OCI-M2 (cell line): Measurements from ENCODE around the gene RGS16.

Experiments used
- DNase-seq: peaks from one replicate; lab custom pipeline; 2025; ENCODE audit not compliant: unreplicated experiment; lab: John Stamatoyannopoulos, UW

The RGS16 gene

GRCh38 chr1:182630586-182630985 is 26.4 kb upstream of the RGS16 start:
- DNase-seq = no peak

- DNase-seq = no peak
These were observed 25.4 kb upstream of the RGS16 start for GRCh38 chr1:182629499-182630096.

DNA sequence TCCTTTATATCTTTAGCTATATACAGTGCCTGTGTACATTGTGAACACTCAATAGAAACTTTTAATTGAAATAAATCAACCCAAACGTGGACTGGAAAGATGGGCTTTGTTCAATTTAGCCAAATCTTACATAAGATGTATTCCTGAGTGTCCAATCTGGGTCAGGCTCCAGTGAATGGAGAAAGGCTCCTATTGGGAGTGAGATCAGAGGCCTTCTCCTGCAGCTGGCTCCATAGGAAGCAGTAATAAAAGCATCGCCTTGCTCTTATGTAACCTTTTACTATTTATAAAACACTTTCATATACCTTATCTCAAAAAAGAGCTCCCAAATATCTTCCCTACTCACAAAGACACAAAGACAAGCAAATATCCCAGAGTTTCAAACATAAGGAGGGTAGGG is 24.9 kb upstream of the RGS16 start:
- no peak for DNase-seq

- DNase-seq = no peak
These were observed 24.5 kb upstream of the RGS16 start for GRCh38 chr1:182628657-182629056.

- DNase-seq = no peak
These were observed 23.4 kb upstream of the RGS16 start for GRCh38 chr1:182627622-182628021.

GRCh38 chr1:182626527-182626926 is 22.3 kb upstream of the RGS16 start:
- no peak for DNase-seq

DNA sequence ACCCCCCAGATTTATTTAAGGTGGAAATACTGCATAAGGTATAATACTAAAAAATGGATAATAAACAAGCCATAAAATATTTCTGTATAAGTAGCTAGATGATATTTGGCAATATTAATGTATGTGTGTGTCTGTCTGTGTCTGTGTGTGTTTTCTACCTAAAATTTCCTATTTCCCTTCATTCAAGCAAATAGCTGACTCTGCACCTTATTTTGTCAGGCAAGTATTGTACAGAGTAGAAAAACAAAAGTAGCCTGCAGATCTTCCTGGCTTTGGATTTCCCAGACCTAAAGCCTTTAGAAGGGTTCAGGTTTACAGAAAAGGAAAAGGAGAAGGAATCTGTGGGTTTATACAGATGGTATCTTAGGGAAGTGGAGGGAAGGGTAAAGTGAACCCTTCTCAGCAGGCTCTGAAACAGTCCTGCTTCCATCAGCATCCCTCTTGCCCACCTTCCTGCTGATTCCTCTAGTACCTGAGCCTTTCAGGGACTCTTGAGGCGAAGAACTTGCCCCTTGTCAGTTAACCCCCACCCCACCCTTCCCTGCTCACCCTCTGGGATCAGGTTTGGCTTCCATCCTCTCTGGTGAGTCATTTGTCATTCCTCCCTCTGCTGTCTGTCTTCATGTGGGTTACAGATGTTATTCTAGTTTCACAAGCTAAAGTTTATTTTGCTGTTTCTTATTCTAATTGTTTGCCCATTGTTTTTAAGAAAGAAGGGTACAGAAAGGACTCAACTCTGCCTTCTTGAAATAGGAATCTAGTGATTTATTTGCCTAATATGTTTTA is 21.7 kb upstream of the RGS16 start:
- no peak for DNase-seq

DNA sequence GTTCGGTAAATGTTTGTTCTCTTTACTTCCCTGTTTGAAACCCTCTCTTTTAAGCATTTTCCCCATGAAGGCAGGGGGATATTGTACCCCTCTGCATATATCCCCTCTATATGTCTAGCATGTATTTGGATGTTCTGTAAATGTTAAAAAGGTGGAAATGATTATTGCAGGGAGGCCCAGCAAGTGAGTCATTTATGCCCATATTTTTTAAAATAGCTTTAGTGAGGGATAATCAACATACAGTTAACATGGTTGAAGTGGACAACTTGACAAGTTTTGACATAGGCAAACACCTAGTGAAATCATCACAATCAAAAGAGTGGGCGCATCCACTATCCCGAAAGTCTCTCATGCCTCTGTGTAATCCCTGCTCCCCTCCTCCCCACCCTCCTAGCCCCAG is 20.8 kb upstream of the RGS16 start:
- no peak for DNase-seq

DNA sequence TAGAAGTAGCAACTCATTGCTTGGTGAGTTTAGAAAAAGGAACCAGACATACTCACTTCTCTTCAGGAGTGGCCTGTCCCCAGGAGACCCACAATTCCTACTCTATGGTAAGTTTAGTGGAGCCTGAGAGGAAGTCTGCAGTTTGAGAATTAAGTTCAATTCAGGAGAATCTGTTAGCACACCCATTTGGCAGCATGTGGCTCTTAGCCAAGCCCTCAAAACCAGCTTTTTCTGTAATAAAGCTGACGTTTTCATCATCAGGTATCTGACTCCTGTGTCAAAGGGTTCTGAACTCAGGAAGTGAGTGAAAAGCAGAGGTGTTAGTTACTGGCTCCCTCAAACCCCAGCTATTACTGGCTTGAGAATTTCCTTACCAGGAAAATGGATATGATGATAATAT is 20.4 kb upstream of the RGS16 start:
- no peak for DNase-seq

GRCh38 chr1:182622901-182623528 is 18.8 kb upstream of the RGS16 start:
- DNase-seq = no peak

DNA sequence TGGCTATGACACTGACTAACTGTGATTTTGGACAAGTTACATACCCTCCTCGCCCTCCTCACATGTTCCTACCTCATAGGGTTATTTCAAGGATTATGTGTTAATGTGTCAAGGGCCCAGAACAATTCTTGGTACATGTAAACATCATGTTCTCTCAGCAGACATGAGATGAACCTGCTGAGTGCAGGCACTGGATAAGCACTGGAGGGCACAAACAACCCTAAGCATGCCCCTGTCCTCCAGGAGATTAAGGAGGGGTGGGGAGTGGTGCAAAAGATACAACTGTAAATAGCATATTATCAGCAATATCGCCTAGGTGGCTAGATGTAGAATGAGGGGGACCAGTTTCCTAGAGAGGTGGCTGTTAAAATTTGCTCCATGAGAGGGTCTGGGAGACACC is 17.7 kb upstream of the RGS16 start:
- no peak for DNase-seq

- DNase-seq = no peak
These were observed 16.9 kb upstream of the RGS16 start for GRCh38 chr1:182620924-182621585.

- no peak for DNase-seq
These were observed 13.7 kb upstream of the RGS16 start for GRCh38 chr1:182617734-182618351.

DNA sequence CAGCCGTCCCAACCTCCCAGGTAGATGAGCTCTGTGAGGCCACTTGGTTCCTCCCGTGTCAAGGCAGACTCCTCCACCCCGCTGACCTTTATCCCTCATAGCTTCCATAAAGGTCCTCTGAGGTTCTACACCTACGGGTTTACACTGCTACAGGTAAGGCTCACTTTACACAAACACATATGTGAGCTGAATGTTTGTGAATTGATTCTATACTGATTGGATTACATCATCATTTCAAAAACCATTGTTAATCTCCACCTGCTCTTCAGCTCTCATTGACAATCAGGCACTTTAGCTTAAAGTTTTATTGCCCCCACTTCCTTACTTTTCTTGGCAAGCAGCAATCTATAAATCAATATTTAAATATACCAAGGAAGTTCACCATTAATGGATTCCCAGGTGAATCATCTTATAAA is 12.8 kb upstream of the RGS16 start:
- no peak for DNase-seq

DNA sequence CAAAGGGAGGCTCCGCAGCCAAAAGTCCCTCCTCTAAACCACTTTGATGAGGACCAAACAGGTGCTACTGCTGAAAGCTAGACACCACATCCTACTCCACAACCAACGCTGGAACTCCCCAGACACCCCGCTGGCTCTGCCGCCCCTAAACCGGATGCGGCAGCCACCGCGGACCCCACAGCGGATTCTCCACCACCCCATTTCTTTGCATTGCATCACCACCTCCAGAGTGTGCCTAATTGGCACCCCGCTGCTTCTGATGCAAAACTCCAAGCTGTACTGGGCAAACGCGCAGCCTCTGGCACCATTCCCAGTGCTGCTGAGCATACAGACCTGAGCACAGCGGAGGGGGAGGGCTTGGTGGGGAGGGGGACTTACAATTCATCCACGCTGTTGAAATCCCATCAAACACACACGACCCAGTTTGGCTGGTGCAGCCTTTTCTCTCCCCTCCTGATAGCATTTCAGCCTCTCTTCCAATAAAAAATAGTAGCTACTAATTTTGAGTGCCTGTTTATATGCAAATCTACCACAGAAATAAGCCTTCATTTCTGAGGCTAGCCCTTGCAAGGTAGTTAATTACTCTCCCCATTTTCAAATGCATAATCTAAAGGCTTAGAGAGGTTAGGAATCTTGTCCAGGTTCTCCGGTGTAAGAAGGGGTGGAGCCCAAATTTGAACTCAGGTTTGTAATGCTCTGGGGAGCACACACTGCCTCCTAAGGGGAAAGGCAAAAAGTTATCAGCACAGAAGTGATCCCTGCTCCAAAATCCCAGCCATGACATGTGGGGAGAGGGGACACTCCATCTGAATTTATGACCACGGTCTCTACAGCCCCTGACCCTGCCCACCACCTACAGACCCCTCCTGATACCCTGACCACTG is 12.2 kb upstream of the RGS16 start:
- no peak for DNase-seq

- DNase-seq = no peak
These were observed 11.4 kb upstream of the RGS16 start for GRCh38 chr1:182615468-182616129.

DNA sequence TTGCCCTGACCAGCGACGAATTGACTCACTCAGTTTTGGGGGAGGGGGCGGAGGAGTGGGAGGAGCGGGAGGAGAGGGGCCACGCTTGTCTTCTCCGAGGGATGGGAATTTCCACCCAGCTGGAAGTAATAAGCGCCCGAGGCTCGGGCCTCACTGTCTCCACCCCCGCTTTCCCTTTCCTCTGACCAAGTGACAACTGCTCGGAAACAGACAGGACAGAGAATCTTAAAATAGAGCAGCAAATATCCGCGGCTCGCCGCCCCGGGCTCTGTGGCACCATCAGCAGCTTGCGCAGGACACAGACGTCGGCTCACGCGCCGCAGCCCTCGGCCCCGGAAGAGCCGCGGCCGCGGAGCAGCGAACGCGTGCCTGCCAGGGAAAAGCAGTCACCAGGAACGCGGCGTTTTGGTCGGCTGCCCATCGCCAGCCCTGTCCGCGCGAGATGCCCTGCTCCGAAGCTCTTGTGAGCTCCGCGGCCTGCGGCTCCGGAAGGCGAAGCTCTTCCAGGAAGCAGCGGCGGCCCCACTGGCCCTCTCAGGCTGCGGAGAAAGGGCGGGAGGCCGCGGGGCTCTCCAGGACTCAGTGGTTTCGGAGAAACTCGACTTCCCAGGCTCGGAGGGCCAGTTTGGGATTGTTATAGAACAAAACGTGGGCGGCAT is 10.7 kb upstream of the RGS16 start:
- no peak for DNase-seq

DNA sequence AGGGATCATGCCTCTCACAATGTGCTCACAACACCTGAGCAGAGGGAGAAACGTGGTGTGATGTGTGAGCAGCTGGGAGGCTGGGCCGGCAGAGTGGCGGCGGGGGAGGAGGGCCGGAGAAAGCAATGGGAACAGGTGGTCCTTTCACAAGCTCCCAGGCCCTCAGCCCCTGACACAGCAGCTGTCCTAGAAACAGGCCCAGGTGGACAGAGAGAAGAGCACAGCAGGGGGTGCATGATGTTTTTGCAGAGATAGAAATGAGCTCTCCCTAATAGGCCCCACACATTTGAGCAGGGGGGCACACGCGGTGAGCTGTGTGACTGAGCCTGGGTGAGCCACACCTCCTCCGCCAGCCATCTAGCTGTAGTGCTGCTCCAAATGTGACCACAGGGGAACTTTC is 7.6 kb upstream of the RGS16 start:
- no peak for DNase-seq

- DNase-seq = no peak
These were observed 7.1 kb upstream of the RGS16 start for GRCh38 chr1:182611326-182611725.
